Dermis microvascular lymphatic vessel endothelial cell (primary cell): ENCODE results near the gene TEX29. TPM values are rescaled to one million over a fixed set of nuclear protein-coding genes. Genes with fewer than 3 reads are reported as not detected.

Experiments used
- DNase-seq, 2 donors: peaks; one replicate each; pipeline versions ENCODE4 v3.0.0 to v3.0.0-alpha.2; 2010; ENCODE audit warnings: low read depth in 2 of 2
- total RNA-seq: library from RNA; depleted of rRNA; stranded (reverse); fragments of >200 nt; gene quantifications from 2 replicates; pipeline ENCODE4 v1.2.1, GENCODE V29; 2014

TEX29 gene
- total RNA-seq, 1 donor from 2014 or later = 0.13 TPM

DNA sequence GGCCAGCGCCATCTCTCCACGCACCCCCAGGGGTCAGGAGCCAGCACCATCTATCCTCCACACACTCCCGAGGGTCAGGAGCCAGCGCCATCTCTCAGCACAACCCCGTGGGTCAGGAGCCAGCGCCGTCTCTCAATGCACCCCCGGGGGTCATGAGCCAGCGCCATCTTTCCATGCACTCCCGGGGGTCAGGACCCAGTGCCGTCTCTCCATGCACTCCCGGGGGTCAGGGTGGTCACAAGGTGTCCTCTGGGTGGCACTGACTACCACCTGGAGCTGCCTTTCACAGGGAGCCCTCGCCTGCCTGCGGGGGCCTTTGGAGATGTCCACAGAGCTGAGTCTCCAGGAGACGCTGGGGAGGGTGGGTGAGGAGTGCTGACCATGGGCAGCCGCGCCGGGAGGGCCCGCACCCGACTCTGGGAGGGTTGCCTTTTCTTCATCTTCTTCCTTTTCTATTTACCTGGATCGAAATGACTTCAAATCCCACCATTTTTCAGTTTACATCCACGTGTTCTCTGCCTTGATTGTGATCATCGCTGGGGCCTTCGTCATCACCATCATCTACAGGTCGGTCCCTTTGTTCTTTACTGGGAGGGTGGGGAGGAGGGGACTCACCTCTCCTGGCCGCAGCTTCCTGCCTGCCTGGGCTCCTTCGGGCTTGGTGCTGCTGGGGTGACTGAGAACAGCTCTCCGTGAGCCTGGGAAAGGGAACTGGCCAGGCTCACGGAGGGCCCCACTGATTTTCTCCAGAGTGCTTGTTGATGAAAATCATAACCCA lies 19.1 kb downstream of the TEX29 start:
- DNase-seq = no peak

DNA sequence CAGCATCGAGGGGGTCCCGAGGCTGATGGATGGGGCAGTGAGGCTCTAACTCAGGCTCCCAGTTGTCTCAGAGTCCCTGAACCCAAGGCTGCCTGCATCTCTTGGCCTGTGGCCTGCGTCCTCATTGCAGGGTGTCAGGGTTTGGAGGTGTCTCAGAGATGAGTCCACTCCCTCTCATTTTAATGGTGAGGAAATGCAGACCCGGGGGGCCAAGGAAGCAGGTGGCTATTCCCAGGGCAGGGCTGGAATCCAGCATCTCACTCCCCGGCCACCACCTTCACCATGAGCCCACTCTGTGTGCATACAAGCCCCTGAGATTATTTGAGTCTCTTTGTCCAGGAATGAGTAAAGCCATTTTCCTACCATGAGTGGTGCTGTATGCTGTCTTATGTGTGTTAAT lies 21.4 kb downstream of the TEX29 start:
- no peak for DNase-seq

DNA sequence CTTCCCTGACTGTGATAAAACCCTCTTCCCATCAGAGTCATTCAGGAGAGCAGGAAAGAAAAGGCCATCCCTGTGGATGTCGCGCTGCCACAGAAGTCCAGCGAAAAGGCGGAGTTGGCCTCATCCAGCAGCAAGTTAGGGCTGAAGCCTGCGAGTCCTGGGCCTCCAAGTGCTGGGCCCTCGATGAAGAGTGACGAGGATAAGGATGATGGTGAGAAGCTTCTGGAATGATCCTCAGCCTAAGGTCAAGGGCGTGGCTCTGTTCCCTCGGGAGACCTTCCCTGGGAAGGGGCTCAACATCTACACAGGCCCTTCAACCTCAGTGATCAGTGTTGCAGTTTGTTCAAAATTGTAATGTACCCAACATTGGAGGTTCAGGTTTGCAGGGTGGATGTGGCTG lies 22.3 kb downstream of the TEX29 start:
- DNase-seq = no peak

DNA sequence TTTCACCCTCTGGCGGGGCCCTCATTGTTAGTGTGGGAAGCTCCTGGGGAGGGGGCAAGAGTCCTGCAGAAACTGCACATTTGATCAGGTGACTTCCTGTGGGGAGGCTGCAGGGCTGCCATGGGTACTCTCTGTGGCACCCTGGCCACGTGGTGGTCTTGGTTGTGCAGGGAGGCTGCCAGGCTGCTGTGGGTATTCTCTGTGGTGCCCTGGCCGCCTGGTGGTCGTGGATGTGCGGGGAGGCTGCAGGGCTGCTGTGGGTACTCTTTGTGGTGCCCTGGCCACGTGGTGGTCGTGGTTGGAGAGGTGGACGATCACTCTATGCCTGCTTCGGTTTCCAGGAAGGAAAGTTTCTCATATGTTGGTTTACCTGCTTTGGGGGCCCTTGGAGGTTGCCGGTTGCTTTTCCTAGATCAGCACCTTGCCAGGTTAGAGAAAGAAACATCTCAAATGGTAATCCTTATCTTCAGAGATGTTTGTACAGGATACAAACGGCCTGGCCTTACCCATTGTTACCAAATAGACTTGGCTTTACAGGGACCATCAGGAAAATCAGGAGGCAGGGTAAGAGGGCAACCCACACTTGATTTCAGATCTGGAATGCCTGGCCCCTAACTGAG lies 22.9 kb downstream of the TEX29 start:
- DNase-seq = no peak

DNA sequence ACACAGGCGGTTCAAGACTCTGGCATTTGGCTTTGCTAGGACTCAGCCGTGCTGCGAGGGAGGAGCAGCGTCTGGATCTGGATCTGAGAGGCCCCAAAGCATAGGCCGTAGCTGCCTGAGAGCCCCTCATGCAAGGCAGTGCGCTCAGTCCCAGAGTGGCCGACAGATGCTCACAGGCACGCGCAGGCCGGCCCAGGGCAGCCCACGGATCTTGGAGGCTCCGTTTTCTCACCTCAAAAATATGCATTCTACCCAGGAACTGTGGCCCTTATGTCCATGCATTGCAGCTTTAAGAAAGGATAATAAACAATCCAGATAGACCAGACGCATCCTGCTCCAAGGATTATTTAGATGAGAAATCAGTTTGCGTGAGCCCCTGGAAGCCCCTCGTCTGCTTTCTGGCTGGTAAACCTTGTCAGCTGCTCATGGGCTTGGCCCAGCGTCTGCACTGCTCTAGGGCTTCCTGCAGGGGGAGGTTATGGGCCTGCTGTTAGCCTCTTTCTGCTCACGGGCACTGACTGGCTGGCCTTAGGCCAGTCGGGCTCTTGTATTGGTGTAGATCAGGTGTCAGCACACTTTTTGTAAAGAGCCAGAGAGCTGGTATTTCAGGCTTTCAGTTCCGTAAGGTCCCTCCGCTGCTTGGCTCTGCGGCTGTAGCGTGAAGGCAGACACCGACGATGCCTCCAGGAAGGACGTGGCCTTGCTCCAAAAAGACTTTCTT lies 24.2 kb downstream of the TEX29 start:
- DNase-seq = no peak

DNA sequence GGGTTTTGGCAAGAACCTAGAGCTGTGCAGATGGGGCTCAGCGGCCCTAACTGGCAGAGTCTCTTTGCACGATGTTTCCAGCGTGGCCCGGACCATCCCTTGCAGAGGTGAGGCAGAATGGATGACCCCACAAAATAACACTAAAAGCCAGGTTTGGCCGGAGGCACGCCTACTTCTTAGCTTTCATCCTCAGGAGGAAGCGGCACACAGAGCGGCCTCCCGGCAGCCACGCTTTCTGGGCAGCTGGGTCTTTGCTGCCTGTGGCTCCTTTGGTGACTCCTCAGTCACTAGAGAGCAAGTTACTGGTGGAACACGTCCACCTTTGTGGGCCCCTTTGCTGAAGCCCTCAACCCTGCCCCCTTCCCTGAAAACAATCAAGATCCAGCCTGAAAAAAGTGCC lies 25.2 kb downstream of the TEX29 start:
- no peak for DNase-seq

DNA sequence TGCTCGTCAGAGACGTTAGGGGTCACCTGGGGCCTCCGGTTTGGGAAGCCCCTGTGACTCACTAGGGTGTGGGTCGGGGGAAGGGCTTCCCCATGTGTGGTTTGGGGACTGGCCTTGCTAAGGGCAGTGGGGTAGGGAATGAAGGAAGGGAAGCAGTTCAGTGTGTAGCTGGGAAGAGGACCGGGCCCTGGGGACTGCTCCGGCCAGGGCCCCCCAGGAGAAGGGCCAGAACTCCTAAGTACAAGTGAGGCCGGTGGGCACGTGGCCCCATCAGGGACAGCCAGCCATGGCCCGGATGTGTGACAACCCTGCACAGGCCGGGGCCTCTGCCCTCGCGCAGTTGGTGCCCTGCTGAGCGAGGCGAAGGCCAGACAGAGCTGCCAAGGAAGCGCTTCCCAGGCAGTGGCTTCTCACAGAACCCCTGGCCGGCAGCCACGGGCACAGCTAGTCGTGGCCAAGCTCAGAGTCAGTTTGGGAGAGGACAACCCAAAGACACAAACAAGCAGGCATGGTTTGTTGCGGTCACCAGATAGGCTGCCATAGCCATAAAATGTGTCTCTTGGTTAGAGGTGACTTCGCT lies 25.7 kb downstream of the TEX29 start:
- no peak for DNase-seq

DNA sequence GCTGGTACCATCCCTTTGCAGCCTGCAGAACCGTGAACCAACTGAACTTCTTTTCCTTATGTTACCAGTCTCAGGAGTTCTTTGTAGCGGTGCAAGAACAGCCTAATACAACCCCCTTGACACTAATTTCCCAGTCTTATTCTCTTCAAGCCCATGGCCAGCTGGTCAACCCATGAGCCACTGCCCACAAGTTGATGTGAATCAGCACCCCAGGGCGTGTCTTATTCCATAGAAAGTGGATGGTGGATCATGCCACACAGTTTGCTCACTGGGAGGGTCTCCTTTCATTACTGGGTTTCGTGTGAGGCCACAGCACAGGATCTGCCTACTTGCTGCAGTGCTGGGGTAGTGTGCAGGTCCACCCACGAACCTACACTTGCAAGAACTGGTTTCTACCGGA lies 27.0 kb downstream of the TEX29 start:
- DNase-seq = no peak

DNA sequence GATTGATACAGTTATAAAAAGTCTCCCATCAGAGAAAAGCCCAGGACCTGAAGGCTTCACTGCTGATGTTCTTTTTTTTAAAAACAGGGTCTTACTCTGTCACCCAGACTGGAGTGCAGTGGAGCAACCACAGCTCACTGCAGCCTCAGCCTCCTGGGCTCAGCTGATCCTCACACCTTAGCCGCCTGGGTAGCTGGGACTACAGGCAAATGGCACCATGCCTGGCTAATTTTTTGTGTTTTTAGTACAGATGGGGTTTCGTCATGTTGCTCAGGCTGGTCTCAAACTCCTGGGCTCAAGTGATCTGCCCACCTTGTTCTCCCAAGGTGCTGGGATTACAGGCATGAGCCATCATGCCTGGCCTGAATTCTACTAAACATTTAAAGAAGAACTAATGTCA lies 33.1 kb downstream of the TEX29 start:
- no peak for DNase-seq

DNA sequence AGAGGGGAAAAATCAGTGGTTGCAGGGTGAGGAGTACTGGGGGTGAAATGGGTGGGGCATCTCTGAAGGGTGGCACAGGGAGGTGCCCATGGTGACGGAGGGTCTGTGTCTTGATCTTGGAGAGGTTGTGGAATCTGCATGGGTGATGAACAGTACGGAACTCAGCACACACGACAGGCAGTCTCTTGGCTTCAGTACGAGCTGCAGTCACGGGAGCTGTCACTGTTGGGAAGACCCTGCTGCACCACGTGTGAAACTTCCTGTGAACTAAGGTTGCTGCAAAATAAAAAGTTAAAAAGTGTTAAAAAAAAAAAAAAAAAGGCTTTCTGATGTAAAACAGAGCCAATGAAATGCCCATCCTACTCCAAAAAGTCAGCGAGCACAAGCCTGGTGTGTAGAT lies 34.3 kb downstream of the TEX29 start:
- no peak for DNase-seq

DNA sequence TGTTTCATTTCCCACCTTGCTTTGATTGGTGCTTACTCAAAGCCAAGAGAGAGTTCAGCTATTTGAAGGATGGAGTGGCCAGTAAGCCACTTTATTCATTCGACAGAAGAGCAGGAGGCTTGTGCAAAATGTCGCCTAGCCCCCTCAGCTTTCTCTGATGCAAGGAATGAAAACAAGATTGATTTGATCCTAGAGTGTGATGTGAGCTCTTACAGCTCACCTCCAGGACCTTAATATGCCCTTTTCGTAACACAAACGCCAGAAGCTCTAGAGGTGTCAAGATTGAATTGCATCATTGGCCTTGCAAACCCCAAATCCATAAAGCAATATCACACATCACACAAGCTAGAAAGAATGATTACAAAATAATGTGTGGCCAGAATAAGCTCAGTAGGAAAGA lies 36.4 kb downstream of the TEX29 start:
- no peak for DNase-seq

DNA sequence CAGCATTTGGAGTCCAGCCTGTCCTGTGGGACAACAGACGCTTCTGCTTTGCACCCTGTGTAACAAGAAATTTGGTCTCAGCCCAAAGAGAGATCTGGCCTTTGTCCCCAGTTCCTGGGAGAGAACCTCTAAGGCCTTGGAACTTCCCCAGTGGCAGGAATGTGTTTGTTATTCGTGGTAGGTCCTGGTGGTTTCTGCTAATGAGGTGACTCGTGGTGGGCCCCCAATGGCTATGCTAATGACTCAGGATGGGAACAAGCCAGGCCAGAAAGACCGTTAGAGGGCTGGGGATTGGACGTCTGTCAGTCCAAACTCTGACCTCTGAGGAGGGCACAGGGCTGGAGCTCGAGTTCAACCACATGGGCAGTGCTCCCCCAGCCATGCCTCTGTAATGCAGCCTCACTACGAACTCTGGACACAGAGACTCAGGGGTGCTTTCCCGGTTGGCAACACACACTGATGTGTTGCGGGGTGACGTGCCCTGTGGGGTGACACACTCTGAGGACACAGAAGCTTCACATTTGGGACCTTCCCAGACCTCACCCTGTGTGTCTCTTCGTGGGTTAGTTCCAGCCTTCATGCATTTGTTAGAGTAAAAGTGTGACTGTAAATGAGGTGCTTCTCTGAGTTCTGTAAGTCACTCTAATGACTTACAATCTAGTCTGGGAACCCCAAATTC lies 38.9 kb downstream of the TEX29 start:
- DNase-seq = no peak

DNA sequence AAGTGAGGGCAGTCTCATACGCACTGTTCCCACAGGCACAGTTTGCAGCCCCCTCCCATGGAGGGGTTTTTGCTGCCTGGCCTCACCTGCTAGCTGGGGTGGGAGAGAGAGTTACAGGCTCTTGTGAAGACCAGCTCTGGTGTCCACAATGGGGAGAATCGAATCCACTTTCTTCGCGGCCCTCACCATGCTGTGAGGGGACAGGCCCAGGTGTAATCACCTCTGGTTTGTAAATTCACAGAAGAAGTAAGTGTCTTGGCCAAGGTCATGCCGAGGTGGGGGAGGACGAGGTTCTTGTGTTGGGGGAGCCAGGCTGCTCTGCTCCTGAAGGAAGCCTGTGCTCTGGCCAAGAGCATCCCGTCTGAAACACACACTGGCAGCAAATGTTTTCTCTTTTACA lies 39.5 kb downstream of the TEX29 start:
- no peak for DNase-seq

DNA sequence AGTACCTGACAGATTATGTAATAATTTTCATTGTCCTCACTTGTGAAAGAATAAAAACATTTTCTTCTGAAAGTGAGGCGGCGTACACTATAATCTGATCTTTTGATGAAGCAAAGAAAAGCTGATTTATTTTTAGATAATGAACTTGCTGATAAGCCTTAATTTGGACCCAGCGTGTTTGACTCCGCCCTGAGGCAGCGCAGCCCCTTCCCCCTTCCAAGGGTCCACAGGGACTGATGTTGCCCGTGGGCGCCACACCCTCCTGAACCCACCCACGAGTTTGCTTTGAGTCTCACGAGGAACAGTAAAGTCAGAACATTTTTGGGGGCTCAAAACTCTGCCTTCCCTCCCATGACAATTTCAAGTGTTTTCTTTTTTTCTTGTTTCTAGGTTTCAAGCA lies 40.0 kb downstream of the TEX29 start:
- no peak for DNase-seq

DNA sequence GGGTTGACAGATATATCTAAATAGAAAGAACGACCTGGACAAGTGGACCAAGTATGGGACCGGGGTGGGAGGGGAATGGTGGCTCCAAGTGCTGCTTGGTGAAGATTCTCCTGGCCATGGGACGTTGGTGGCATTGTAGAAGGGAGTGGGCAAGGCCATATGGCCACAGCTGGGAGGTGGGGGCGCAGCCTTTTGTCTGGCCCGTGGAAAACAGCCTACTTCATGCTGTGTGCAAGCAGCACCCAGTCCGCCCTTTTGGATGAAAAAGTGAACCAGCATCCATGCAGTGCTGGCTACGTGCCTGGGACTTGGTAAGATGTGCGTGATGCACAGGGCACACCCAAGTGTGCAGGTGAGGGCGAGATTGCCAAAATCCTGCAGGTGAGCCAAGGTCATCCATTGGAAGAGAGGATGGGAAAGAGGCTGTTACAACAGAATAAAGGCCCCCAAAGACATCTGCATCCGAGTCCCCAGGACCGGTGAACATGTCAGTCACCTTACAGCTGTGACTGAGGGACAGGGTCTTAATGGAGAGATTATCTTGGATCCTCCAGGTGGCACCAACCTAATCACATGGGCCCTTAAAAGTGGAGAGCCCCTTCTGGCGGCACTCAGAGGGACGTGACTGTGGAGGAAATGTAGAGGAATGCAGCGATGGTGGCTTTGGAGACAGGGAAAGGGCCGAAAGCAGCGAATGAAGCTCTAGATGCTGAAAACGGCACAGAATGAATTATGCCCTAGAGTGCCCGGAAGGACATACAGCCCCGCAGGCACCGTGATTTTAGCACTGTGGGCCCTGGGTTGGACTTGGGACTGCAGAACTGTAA lies 40.8 kb downstream of the TEX29 start:
- DNase-seq = no peak

DNA sequence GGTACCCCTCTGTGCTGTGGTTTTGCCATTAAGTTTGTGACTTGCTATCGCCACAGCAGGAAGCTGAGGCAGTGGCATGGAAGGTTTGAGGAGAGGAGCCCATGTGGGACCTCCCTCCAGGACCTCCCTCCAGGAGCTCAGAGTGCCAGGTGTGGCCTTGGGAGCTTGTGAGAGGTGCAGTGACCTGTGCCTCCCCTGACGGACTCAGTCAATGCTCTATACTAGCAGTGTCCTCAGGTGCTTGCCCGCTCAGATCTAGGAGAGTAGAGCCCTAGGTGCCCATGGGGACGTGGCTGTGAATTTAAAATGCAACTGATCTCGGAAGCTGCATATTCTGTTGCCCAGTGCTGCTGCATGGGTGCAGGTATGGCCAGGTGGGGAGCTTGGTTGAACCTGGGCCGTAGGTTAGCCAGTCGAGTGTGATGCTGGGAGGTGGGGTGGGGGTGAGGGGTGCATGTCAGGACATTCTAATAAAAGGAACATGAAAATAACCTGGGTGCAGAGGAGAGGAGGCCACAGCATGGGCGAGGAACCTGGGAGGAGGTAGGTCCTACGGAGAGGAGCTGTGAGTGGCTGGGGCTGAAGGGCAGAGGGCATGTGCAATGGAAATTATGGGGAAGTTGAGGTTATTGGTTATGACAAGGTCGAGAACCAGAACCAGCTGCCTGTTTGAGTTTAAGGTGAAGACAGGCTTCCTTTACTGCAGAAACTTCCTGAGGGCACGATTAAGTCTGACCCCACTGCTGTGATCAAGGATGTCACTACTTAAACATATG lies 41.6 kb downstream of the TEX29 start:
- DNase-seq = no peak

DNA sequence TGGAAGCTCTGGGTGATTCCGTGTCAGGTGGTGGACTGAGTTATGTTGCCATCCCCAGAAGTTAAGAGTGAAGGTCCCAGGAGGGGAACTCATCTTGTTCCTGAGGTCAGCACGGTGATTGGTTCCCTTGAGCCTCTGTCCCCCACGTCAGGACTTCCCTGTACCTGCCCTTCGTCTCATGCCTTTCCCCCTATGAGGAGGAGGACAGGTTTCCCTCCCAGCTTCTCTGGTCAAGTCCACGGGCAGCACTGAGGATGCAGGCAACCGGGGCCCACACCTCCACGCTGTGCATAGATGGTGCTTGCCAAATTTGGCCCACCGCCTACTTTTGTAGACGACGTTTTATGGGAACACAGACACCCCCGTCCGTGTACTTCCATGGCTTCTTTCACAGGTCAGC lies 42.7 kb downstream of the TEX29 start:
- no peak for DNase-seq

DNA sequence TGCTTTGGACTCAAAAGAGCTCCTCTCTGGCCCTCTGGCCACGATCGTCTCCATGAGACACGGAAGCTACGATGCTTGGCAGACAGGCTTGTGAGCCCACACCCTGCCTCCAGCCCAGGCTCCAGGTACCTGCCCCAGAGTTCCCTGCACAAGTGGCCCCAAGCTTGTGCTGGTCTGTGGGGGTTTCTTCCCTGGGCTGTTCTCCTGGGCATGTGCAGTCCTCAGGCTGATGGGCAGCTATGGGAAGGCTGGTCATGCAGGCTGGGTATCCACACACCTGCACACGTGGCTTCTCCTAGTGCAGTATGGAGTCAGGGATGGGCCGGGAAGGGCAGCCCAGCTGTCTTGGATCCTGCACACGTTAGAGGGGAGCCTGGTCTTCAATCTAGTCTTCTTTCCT lies 43.1 kb downstream of the TEX29 start:
- no peak for DNase-seq

DNA sequence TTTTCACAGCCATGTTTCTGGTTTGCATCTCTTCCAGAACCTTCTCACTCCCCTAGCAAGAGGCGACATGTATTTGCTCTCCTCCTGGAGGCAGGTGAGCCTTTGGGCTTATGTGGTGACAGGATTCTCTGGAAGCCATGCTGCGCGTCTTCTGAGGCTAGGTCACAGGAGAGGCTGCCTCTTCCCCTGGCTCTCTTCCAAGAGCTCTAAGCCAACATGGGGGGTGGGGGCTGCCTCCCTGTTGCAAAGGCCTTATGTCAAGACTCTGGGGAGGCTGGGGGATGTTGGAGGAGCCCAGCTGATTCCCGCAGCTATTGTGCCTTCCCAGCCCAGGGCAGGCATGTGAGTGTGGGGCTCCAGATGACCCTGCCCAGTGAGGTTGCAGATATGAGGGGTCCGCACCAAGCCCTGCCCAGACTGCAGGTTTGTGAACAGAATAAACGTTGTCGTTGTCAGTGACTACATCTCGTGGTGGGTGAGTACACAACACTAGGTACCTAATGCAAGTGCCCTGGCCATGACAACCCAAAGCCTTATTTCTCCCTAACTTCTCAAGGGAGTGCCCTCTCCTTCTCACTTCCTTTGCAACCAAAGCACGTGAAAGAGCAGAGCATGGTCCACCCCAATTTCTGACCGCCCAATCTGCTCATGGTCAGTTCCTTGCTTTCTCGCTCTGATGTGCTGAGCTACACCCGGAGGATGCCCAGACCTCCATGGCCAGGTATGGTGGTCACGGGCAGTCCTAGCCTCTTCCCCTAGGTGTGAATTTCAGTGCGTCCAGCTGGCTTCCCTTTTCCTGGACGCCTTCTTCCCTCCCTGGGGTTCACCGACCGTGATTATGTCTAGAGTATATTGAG lies 44.9 kb downstream of the TEX29 start:
- no peak for DNase-seq
